ENCODE results near the gene RELA.

Gene RELA

DNA sequence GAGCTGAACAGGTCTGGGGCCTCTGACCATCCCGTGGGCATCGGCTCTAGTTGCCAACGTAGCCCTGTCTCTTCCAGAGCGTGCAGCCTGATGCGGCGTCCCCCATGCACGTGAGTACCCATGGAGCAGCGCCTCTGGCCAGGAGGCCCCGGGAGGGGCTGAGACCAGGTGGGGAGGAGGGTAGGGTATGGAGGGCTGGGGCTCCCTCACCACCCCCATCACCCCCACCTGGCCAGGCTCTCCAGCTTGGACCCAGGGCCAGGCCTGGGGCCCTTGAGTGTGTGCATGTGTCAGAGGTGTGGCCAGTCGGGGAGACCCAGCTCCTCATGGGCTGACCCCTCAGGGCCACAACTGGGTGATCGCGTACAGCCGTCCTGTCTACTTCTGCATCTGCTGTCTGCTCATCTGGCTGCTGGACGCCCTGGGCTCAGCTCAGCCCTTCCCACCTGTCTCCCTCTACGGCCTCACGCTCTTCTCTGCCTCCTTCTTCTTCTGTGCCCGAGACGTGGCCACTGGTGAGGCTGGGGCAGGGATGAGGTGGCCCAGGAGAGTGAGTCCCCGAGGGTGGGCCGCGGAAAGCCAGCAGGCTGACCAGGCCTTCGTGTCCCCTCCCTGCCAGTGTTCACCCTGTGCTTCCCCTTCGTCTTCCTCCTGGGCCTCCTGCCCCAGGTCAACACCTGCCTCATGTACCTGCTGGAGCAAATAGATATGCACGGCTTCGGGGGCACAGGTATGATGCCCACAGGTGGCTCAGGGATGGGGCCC, 38.7 kb downstream of the RELA start:
- FAIRE-seq (no peak), DNase-seq (ENCODE audit: insufficient read length, low spot score) (no peak)
- TF ChIP-seq, protein P1, sequence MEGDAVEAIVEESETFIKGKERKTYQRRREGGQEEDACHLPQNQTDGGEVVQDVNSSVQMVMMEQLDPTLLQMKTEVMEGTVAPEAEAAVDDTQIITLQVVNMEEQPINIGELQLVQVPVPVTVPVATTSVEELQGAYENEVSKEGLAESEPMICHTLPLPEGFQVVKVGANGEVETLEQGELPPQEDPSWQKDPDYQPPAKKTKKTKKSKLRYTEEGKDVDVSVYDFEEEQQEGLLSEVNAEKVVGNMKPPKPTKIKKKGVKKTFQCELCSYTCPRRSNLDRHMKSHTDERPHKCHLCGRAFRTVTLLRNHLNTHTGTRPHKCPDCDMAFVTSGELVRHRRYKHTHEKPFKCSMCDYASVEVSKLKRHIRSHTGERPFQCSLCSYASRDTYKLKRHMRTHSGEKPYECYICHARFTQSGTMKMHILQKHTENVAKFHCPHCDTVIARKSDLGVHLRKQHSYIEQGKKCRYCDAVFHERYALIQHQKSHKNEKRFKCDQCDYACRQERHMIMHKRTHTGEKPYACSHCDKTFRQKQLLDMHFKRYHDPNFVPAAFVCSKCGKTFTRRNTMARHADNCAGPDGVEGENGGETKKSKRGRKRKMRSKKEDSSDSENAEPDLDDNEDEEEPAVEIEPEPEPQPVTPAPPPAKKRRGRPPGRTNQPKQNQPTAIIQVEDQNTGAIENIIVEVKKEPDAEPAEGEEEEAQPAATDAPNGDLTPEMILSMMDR (IDR thresholded peaks at IDR 0.05; ENCODE audit: insufficient read depth, missing control alignments), result no peak

DNA sequence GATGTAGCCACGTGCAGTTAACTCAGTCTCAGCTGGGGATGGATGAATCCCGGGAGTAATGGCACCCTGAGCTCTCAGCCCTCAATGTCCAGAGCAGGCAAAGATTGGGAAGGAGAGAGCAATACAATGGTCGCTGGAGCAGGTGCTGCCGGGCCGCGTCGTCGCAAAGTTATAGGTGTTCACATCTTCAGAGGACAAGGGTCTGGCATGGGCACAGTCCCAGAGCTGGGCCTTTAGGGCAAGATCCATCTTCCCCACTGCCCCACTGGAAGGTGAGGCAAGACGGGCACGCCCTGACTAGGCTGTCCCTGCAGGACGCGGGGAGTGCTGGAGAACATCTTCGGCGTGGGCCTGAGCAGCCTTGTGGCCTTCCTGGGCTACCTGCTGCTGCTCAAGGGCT, 39.5 kb downstream of the RELA start:
- TF ChIP-seq, protein P1 (IDR thresholded peaks at IDR 0.05; ENCODE audit: insufficient read depth, missing control alignments), result no peak
- FAIRE-seq, result no peak

GRCh38 chr11:65622011-65622410, 40.7 kb downstream of the RELA start:
- TF ChIP-seq, protein P1 (IDR thresholded peaks at IDR 0.05; ENCODE audit: insufficient read depth, missing control alignments), result no peak
- FAIRE-seq (no peak), DNase-seq (ENCODE audit: insufficient read length, low spot score) (no peak)

More for the DNA sequence above, 39.5 kb downstream of the RELA start:
- no peak for DNase-seq (ENCODE audit: insufficient read length, low spot score)

DNA sequence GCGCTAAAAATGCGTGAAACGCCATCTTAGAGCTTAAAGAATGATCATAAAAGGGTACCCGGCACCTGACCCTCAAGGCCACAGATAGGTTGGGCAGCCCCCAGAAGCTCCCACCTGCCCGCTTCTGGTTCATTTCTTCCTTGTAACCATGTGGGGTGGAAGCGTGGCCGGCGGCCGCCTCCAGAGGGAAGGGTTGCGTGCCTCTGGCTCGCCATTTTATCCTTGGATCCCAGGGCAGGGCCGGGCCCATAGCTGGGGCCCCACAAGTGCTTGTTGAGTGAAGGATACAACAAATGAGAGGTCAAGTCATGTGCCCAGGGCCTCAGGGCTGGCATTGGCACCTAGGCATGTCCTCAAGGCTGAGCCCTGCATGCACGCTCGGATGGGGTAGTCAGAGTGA, 41.3 kb downstream of the RELA start:
- DNase-seq (ENCODE audit: insufficient read length, low spot score), result no peak
- TF ChIP-seq, protein P1 (IDR thresholded peaks at IDR 0.05; ENCODE audit: insufficient read depth, missing control alignments), result no peak
- FAIRE-seq, result no peak

DNA sequence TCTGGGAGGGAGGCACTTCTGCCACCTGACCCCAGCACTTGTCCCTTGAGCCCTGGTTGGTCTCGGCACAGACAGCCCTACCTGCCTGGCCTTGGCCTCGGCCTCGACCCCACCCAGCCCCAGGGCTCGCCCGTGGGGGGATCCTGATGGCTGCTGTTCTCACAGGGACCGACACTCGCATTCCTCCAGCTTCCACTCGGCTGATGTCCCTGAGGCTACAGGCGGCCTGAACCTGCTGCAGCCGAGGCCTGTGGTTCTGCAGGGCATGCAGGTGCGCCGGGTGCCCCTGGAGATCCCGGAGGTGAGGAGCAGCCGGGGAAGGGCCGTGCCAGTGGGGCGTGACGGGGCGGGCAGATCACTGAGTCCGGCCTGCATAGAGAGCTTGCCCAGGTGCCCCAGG, 42.0 kb downstream of the RELA start:
- TF ChIP-seq, protein P1 (IDR thresholded peaks at IDR 0.05; ENCODE audit: insufficient read depth, missing control alignments), result no peak
- FAIRE-seq (no peak), DNase-seq (ENCODE audit: insufficient read length, low spot score) (no peak)

GRCh38 chr11:65619281-65619928, 43.3 kb downstream of the RELA start:
- FAIRE-seq (no peak), DNase-seq (ENCODE audit: insufficient read length, low spot score) (no peak)
- TF ChIP-seq, protein P1 (IDR thresholded peaks at IDR 0.05; ENCODE audit: insufficient read depth, missing control alignments), result no peak

GRCh38 chr11:65618763-65619162, 44.0 kb downstream of the RELA start:
- TF ChIP-seq, protein P1 (IDR thresholded peaks at IDR 0.05; ENCODE audit: insufficient read depth, missing control alignments), result no peak
- DNase-seq (ENCODE audit: insufficient read length, low spot score) (no peak), FAIRE-seq (no peak)

Data from D721Med (cell line).